HG03097 (cell line): ENCODE data around the gene MRRF.
"Not testable (repeated sequence)": the region's sequence is repeated elsewhere in the genome, so short reads cannot be mapped to it uniquely, and the experiment has no call there.

Experiments
- ATAC-seq: cut with Tn5 transposase; IDR thresholded peaks from one replicate; pipeline ENCODE4 v1.9.1; 2021; ENCODE audit not compliant: unreplicated experiment, low FRiP score

Gene MRRF

GRCh38 chr9:122268041-122268814, 3.5 kb downstream of the MRRF start:
- ATAC-seq = no peak

DNA sequence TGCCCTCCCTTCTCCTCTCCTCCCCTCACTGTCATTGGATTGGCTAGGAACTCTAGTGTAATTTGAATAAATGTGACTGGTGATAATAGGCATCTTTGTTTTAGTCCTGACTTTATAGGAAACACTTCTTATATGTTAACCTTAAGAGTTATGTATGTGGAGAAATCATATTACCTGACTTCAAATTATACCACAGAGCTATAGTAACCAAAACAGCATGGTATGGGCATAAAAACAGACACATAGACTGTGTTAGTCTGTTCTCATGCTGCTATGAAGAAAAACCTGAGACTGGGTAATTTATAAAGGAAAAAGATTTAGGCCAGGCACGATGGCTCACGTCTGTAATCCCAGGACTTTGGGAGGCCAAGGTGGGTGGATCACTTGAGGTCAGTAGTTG, 9.4 kb downstream of the MRRF start:
- no peak for ATAC-seq

- ATAC-seq = no peak
These were observed 11.4 kb downstream of the MRRF start for GRCh38 chr9:122276096-122276495.

DNA sequence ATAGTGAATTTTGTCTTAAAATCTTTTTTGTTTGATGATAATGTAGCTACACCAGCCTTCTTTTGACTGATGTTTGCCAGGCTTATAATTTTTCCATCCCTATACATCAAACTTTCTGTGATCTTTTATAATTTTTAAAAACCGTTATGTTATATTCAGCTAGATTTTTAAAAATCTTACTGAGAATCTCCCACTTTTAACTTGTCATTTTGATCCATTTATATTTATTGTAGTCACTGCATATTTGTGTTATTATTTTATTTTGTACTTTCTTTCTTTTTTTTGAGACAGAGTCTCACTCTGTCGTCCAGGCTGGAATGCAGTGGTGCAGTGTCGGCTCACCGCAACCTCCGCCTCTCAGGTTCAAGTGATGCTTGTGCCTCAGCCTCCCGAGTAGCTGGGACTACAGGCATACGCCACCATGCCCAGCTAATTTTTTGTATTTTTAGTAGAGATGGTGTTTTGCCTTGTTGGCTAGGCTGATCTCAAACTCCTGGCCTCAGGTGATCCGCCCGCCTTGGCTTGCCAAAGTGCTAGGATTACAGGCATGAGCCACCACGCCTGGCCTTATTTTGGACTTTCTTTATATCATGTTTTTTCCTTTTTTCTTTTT, 12.7 kb downstream of the MRRF start:
- no peak for ATAC-seq

GRCh38 chr9:122281368-122281767, 16.7 kb downstream of the MRRF start:
- no peak for ATAC-seq

GRCh38 chr9:122286764-122287163, 22.1 kb downstream of the MRRF start:
- no peak for ATAC-seq

GRCh38 chr9:122287214-122287720, 22.6 kb downstream of the MRRF start:
- no peak for ATAC-seq

DNA sequence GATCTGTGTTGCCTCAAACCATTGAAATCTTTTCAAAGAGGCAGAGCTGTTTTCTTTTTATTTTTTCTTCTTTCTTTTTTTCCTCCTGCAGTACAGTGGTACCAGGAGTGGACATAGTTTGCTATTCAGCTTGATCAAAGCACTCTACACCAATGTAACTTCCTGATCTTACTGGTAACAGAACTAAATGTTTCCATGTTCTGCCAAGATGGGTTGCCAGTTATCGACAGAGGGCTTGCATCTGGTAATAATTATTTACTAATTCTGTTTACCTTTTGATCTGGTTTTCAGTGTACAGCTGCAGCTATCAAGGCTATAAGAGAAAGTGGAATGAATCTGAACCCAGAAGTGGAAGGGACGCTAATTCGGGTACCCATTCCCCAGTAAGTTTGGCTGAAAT, 26.8 kb downstream of the MRRF start:
- no peak for ATAC-seq

DNA sequence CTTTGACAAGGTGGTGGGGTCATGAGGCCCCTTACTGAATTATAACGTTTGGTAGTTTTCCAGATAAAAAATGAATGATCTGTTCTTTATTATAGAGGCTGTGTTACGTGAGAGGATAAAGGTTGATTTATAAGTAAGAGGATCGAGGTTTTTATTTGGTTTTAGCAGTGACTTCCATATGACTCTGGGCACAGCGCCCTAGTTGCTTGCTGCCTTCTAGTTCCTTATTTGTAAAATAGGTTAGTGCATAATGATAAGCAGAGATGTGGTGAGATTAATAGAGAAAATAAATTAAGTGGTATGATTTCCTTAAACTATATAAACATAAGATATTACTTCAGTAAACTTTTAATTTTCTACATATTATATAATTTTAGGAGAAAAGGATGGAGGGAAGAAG, 29.8 kb downstream of the MRRF start:
- no peak for ATAC-seq

GRCh38 chr9:122297512-122297911, 32.8 kb downstream of the MRRF start:
- ATAC-seq = no peak

GRCh38 chr9:122302237-122303093, 37.8 kb downstream of the MRRF start:
- ATAC-seq = no peak

GRCh38 chr9:122307061-122307460, 42.4 kb downstream of the MRRF start:
- ATAC-seq = no peak

DNA sequence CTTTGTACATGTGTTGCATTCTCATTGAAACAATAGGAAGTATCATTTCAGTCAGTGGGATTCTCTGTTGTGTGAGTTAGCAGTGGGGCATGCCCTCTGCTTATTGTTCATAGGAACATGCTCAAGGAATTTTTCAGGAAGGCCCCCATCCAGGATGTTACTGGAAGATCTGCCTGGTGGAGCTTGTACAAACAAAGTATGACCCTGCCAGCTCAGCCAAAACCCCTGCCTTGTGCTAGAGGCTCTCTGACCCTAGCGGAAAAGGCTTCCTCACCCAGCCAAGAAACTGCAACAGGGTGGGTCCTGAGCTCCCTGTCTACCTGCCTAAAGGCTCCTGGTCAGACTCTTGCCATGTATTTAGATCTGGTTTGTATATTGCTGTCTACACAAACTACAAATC, 43.2 kb downstream of the MRRF start:
- ATAC-seq = no peak

GRCh38 chr9:122309861-122310260, 45.2 kb downstream of the MRRF start:
- no peak for ATAC-seq

- no peak for ATAC-seq
These were observed 49.5 kb downstream of the MRRF start for GRCh38 chr9:122314165-122314564.

DNA sequence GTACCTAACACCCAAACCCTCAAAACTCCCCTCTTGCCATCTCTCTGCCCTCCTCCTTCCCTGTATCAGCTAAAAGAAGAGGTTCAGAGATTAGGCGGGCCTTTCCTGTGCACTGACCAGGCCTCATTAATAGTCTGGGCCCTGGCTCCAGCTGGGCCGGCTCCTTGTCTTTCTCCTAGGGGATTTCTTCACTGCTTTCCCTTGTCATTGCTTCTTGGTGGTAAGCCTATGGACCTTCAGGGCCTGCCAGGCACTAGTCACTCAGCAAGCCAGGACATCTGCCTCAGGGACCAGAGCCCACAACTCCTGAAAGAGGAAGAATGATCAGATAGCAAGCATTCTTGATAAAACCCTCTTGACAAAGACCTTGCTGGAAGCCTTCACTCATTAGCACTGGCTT, 50.9 kb downstream of the MRRF start:
- no peak for ATAC-seq

DNA sequence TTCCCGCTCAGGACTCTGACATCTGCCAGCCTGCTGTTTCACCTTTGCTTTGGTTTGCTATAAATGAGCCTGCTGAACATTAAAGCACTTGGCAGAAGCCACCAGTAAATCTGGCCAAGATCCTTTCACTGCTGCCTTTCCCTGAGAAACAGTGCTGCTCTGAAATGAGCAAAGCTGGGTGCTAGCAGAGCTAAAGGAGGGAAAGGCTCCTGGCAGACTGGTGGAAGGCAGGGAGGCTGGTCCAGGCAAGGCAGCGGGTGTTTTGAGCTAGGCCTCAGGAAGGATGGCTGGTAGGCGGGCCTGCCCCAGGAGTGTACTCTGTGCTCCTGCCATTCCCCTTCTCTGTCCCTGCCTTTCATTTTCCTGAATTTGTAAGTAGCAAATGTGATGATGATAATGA, 53.6 kb downstream of the MRRF start:
- no peak for ATAC-seq

DNA sequence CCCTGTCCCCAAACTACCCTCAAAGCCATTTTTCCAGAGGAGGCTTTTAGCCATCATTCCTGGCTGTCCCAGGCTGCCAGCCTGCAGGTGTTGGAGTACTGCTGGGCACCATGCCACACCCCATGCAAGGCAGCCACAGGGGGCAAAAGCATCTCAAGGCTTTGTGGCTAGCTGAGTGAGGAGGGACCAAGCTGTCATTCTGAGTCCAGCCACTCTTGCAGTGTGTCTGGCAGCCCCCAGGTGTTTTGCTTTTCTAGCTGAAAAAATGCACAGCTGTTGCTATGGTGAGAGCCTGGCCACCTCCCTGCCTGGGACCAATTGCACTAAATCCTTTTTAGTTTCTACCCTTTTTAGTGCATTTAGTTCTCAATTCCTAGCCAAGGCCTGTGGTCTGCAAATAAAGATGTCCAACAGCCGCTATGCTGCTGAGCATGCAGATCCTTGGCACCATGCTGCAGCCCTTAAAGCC, 55.8 kb downstream of the MRRF start:
- no peak for ATAC-seq

DNA sequence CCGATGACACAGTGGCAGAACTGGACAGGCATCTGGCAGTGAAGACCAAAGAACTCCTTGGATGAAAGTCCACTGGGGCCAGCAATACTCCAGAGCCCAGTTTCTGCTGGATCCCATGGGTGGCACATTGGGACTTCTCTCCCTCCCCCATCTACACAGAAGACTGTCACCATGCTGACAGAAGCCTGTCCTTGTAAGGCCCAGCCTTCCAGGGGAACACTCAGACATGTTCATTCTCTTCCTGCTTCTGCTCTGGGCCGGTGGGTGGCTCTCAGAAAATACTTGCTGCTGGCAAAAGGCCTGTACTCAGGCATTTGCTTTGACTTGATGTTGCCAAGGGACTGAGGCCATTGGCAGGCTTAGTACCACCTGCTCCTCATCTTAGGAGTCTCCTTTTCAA, 57.9 kb downstream of the MRRF start:
- ATAC-seq = no peak

GRCh38 chr9:122324665-122325064, 60.0 kb downstream of the MRRF start:
- not testable (repeated sequence) for ATAC-seq

- ATAC-seq = no peak
These were observed 60.4 kb downstream of the MRRF start for GRCh38 chr9:122325124-122325523.
